ENCODE measurements around the gene COX5B. TPM values are rescaled to one million over a fixed set of nuclear protein-coding genes. Genes with fewer than 3 reads are reported as not detected.
"Not testable (repeated sequence)": the region's sequence is repeated elsewhere in the genome, so short reads cannot be mapped to it uniquely, and the experiment has no call there.

Gene COX5B, protein sequence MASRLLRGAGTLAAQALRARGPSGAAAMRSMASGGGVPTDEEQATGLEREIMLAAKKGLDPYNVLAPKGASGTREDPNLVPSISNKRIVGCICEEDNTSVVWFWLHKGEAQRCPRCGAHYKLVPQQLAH
- 100 to 1,000 TPM; 192 to 501 (median 281) TPM for polyA plus RNA-seq

DNA sequence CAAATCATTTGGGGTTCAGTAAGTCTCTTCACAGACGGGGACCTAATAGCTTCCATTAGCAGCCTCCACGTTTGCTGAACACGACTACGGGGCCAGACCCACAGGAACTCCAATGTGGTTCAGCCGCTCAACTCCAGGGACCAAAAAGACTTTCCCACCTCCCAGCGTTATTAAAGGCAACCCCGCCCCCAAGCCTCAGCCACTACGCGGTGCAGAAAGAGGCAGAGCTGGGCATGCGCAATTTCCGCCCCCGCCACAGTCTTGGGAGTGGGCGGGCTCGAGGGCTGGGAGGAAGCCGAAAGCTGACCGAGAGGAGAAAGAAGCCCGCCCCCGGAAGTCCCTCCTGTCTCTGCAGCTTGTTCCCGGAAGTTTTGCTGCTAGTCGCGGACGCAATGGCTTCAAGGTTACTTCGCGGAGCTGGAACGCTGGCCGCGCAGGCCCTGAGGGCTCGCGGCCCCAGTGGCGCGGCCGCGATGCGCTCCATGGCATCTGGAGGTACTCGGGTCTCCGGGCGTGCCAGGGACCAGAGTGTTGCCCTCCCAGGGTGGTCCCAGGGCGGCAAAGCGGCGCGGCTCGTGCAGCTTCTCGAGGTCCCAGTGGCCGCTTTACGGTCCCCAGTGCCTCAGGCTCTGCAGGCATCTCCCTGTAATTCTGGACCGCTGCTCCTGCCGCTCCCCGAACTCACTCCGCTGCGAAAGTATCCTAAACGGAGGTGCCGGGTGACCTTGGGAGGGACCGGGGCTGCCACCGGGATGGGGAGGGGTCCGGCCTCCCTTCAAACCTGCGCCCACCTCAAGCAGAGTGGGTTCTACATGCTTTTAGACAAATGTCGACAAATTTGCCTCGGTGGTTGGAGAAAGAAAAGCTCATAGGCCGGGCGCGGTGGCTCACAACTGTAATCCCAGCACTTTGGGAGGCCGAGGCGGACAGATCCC, at the start of gene COX5B:
COX5B (plus strand) TSS at position 368 of the 935 bp plus-strand sequence; CDS start at position 393, 25 bp downstream.
- peak within 1 kb of the TSS; percentile 89 for H3K27ac ChIP-seq (ENCODE audit: low read depth, low read length)
- 1% methylated on average over 63 of the region's 63 CpGs for WGBS, 3 donors

DNA sequence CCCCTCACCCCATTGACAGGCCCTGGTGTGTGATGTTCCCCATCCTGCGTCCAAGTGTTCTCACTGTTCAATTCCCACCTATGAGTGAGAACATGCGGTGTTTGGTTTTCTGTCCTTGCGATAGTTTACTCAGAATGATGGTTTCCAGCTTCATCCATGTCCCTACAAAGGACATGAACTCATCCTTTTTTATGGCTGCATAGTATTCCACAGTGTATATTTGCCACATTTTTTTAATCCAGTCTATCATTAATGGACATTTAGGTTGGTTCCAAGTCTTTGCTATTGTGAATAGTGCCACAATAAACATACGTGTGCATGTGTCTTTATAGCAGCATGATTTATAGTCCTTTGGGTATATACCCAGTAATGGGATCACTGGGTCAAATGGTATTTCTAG, 49.7 kb upstream of the COX5B start:
- not testable (repeated sequence) for H3K27ac ChIP-seq (ENCODE audit: low read depth, low read length)
- WGBS, 3 donors = 92 to 93% (median 93%) methylated on average over 3 to 4 of the region's 4 CpGs

- 50 to 74% (median 69%) methylated on average over 5 to 7 of the region's 10 CpGs for WGBS, 3 donors
- H3K27ac ChIP-seq (ENCODE audit: low read depth, low read length) = not testable (repeated sequence)
These were observed 44.3 kb upstream of the COX5B start for GRCh38 chr2:97601537-97601936.

GRCh38 chr2:97605109-97605508, 40.8 kb upstream of the COX5B start:
- H3K27ac ChIP-seq (ENCODE audit: low read depth, low read length) = not testable (repeated sequence)

DNA sequence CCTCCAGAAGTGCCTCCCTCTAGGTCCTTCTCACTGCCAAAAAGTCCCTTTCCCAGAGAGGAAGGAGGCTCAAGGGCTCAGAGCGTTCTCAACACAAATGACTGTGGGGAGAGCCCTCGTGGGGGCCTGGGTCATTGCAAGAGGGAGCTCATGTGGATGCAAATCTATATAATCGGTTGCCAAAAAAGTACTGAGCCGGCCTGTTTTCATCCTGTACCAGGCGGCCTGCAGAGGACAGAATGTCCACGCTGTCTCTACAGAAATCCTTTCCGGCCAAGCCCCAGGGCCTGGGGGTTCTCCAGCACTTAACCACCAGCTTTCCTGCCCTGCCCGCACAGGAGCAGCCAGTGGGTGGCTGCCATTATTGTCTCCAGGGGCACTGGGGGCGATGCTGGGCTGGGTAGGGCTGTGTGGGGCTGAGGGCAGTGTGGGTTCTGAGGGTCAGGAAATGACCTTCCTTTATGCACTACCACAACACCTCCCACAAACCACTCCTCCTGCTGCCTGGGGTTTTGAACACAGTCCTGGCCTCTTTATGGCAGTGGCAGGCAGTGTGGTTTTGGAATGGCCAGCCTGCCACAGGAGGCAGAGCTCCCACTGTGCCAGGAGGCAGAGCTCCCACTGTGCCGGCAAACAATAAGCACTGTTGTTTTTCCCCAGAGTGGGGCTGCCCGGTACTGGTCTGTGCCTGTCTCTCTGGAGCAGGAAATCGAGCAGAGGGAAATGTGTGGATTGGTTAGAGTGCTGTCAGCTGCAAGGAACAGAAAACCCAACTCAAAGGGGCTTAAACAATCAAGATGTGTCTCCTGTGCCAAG, 40.1 kb upstream of the COX5B start:
- not testable (repeated sequence) for H3K27ac ChIP-seq (ENCODE audit: low read depth, low read length)
- 62 to 83% (median 70%) methylated on average over 2 to 4 of the region's 12 CpGs for WGBS, 3 donors

More at GRCh38 chr2:97605109-97605508, 40.8 kb upstream of the COX5B start:
- WGBS, 3 donors = 64 to 75% (median 72%) methylated on average over 3 to 4 of the region's 8 CpGs

DNA sequence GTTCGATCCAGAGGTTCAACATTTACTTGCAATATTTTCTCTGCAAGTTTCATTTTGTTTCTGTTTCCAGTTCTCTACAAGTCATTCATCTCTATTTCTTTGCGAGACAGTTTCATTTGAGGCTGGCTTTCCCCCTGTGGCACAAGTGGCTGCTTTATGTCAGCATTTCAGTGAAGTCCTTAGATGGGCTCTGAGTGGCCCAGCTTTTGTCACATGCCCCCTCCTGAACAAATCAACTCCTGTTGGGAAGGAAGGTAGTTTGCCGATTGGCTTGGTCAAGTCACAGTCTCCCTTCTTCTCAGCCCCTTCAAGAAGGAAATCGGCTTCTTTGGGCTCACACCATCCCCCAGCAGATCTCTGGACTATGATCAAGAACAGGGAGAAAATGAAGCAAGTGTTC, 37.1 kb upstream of the COX5B start:
- not testable (repeated sequence) for H3K27ac ChIP-seq (ENCODE audit: low read depth, low read length)
- WGBS, 3 donors = 65 to 89% (median 81%) methylated on average over 3 to 4 of the region's 4 CpGs

DNA sequence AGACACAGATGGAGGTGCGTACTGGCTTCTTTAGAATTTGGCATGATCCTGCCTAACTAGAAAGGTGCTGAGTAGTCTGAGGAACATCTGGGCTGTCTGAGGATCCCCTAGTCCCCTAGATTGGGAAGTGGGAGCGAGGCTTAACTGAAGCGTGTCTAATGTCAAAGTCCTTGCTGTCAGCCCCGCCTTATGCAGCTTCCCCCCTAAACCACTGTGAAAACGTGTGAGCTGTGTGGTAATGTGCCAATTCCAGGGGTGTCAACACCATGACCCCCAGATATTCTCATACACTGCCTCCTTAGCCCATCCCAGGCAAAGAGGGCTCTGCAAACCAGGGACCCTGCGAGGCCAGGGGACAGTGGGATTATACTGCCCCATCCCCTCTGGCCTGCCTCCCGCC, 34.0 kb upstream of the COX5B start:
- H3K27ac ChIP-seq (ENCODE audit: low read depth, low read length) = not testable (repeated sequence)
- WGBS, 3 donors = 46 to 48% methylated on average over 2 of the region's 7 CpGs; no CpG with 5 or more reads in 1 of the 3 donors

DNA sequence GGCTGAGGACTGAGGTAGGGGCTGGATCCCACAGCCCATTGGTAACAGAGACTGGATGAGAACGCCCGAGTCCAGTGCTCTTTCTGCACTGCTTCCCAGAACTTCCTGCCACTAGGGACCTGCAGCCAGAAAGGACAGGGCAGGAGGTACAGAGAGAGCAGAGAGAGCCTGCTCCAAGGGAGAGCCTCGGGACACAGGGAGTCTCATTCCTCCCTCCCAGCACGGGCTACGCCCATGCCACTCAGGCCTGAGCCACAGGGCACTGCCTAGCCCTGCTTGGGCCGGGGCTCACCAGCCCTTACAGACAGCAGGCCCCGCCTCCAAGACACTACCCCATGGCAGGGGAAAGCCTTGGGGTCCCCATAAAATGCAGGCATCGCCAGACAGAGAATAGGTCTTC, 30.1 kb upstream of the COX5B start:
- 80 to 83% methylated on average over 1 to 2 of the region's 8 CpGs; no CpG with 5 or more reads in 1 of the 3 donors for WGBS, 3 donors
- H3K27ac ChIP-seq (ENCODE audit: low read depth, low read length) = not testable (repeated sequence)

DNA sequence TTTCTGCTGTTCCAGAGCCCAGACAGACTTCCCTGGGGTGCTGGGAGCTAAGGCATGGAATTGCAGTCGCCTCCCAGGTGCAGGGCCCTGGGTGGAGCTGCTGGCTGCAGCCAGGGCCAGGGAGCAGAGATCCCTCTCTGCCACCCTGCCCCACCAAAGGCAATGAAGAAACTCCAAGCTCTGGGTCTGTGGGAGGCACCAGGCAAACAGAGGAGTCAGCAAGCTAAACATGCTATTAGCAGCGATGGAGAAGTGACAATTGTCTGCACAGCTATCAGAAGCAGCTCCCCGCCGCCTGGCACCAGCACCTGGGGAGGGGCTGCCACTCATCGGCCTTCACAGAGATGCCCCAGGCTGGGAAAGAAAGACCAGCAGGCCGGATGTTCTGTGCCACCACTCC, 28.0 kb upstream of the COX5B start:
- H3K27ac ChIP-seq (ENCODE audit: low read depth, low read length) = no peak overlapping the region
- 95 to 98% (median 96%) methylated on average over 5 to 6 of the region's 6 CpGs for WGBS, 3 donors

DNA sequence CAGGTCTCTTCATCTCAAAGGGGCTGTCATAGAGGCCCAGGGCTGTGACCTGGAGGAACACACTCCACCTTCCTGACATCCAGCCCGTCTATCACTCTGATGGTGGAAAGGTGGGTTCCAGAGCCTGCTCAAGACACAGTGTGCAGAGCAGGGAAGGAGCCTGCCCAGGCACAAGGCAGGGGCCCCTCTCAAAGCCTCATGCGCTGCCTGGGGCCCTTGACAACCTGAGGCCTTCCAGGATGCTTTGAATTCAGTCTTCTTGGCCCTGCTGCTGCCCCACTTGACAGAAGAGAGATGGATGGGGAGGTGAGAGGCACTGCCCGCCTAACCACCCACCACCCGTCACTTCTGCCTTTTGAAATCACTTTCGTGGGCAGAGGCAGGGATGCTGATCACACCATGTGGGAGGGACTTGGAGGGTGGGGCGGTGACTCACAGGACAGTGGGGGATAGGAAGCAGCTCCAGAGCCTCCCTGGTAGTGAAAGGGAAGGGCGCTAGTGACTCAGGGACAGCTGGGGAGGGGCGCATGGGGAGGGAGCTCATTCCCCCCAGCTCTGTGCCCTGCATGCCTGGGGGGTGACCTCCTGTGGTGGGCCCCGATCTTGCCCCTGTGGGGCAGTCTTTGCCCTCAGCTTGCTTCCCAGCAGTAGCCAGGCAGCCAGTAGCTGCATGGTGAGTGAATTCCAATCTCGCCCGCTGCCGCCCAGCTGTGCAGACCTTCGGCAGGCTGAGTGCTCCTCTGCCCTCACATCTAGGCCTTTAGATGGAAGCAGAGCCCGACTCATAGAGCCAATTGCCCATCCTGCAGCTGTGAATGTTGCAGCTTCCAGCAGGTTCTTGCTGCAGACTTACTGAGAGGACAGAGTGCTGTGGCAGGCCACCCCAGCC, 26.7 kb upstream of the COX5B start:
- not testable (repeated sequence) for H3K27ac ChIP-seq (ENCODE audit: low read depth, low read length)
- WGBS, 3 donors = 70 to 81% (median 76%) methylated on average over 6 to 8 of the region's 14 CpGs

DNA sequence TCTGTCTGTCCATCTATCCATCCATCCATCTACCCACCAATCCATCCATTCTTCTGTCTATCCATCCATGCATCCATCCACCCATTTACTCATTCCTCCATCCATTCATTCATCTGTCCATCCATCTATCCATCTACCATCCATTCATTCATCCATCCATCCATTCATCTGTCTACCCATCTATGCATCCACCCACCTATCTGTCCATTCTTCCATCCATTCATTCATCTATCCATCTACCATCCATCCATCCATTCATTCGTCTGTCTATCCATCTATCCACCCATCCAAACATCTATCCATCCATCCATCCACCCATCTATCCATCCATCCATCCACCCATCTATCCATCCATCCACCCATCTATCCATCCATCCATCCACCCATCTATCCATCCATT, 25.4 kb upstream of the COX5B start:
- H3K27ac ChIP-seq (ENCODE audit: low read depth, low read length) = not testable (repeated sequence)
- WGBS, 3 donors = 71 to 94% (median 91%) methylated on average over 1 of the region's 1 CpG

- not testable (repeated sequence) for H3K27ac ChIP-seq (ENCODE audit: low read depth, low read length)
These were observed 22.9 kb upstream of the COX5B start for GRCh38 chr2:97622976-97623375.

- WGBS, 3 donors = 27 to 67% (median 41%) methylated on average over 2 to 4 of the region's 8 CpGs
- H3K27ac ChIP-seq (ENCODE audit: low read depth, low read length) = not testable (repeated sequence)
These were observed 20.4 kb upstream of the COX5B start for GRCh38 chr2:97625354-97626048.

GRCh38 chr2:97626049-97626430, 19.8 kb upstream of the COX5B start:
- not testable (repeated sequence) for H3K27ac ChIP-seq (ENCODE audit: low read depth, low read length)
- 69 to 77% (median 70%) methylated on average over 8 of the region's 8 CpGs for WGBS, 3 donors

- WGBS, 3 donors = 94 to 97% (median 97%) methylated on average over 4 of the region's 4 CpGs
- no peak overlapping the region for H3K27ac ChIP-seq (ENCODE audit: low read depth, low read length)
These were observed 1.7 kb upstream of the COX5B start for GRCh38 chr2:97644023-97644717.

GRCh38 chr2:97645112-97645694, 659 bp upstream of the COX5B start:
- WGBS, 3 donors = 4 to 11% (median 5%) methylated on average over 19 of the region's 19 CpGs
- H3K27ac ChIP-seq (ENCODE audit: low read depth, low read length) = peak overlapping the region; percentile 46

DNA sequence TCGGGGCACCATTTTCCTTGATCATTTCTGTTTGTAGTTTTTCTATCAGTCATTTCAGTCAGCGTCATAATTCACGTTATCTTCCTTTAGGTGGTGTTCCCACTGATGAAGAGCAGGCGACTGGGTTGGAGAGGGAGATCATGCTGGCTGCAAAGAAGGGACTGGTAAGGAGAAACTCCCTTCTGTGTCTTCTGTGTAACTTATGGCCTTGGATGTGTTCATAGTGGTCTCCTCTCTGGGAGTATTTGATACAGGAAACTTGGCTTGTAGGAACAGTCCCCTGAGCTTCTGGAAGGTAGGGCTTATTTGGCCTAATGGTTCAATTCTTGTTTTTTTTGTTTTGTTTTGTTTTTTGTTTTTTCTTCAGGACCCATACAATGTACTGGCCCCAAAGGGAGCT, 1.1 kb downstream of the COX5B start:
- WGBS, 3 donors = 81 to 91% (median 90%) methylated on average over 4 of the region's 4 CpGs
- H3K27ac ChIP-seq (ENCODE audit: low read depth, low read length) = peak overlapping the region; percentile 22

All from adipose tissue (tissue), 3 donors.